Testis (tissue), 3 donors: Measurements from ENCODE around the gene PRAF2. TPM values are rescaled to one million over a fixed set of nuclear protein-coding genes. Genes with fewer than 3 reads are reported as not detected.
A peak's percentile ranks its signal among the peaks of the same experiment; 100 is the strongest.

Experiments used
- DNase-seq: peaks from one replicate; pipeline ENCODE4 v3.0.0-alpha.2; 2019
- H3K27ac ChIP-seq, 2 donors: fragments of 200-600 bp; sonication (generic); one replicate each; pipeline ENCODE4 v1.5.1; 2019
- H3K27me3 ChIP-seq: fragments of 200-600 bp; sonication (generic); one replicate; pipeline ENCODE4 v1.5.1; 2019
- H3K36me3 ChIP-seq: fragments of 200-600 bp; sonication (generic); one replicate; pipeline ENCODE4 v1.5.1; 2017; ENCODE audit warnings: low read depth; ENCODE audit errors: missing control alignments
- H3K4me1 ChIP-seq: fragments of 200-600 bp; sonication (generic); one replicate; pipeline ENCODE4 v1.5.1; 2019
- H3K4me3 ChIP-seq, 2 donors: fragments of 200-600 bp; sonication (generic); one replicate each; pipeline ENCODE4 v1.5.1; 2017 to 2019
- H3K9me3 ChIP-seq: fragments of 200-600 bp; sonication (generic); one replicate; pipeline ENCODE4 v1.5.1; 2017
- POLR2A ChIP-seq: fragments of 450-650 bp; IDR thresholded peaks from one replicate; pipeline ENCODE4 v1.6.1; 2017; ENCODE audit warnings: antibody characterized with exemption, mild to moderate bottlenecking, moderate library complexity
- WGBS, 2 donors: methylation state at CpG; one replicate each; pipeline ENCODE4 v1.1.5; 2018; 5-methylcytosine and 5-hydroxymethylcytosine counted together
- intact Hi-C: fragments of 100-400 bp; cut with DNase I; formaldehyde crosslinking; loops from one replicate; pipeline ENCODE4 v1.15.1; 2023; ENCODE audit warnings: low total_unique reads
- polyA plus RNA-seq: library from polyadenylated mRNA; stranded (reverse); fragments of 350-450 nt; fragmentation: Illumina TruSeq; extraction: RNeasy Lipid Tissue Mini Kit (QIAGEN cat#74804); gene quantifications from one replicate; pipeline ENCODE4 v1.2.3, GENCODE V29; 2014; ENCODE audit warnings: low read depth, low replicate concordance; ENCODE audit not compliant: insufficient read depth
- total RNA-seq, 2 donors: library from RNA; depleted of rRNA; stranded (reverse); fragments of >200 nt; gene quantifications; one replicate each; pipeline ENCODE4 v1.2.3, GENCODE V29; 2016
- TF ChIP-seq, protein P1 (sequence below), 3 experiments: fragments of 450-650 bp in 2 of 3; fragments of 200-600 bp in 1 of 3; sonication (generic) in 1 of 3; IDR thresholded peaks; one replicate each; pipeline ENCODE4 v1.5.1; 2016 to 2019; ENCODE audit warnings: antibody characterized with exemption in 3 of 3, mild to moderate bottlenecking in 2 of 3, moderate library complexity in 1 of 3

Gene PRAF2
- total and polyA plus RNA-seq, 3 donors from 2014 or later: 43.7 to 60.9 (median 58.7) TPM

DNA sequence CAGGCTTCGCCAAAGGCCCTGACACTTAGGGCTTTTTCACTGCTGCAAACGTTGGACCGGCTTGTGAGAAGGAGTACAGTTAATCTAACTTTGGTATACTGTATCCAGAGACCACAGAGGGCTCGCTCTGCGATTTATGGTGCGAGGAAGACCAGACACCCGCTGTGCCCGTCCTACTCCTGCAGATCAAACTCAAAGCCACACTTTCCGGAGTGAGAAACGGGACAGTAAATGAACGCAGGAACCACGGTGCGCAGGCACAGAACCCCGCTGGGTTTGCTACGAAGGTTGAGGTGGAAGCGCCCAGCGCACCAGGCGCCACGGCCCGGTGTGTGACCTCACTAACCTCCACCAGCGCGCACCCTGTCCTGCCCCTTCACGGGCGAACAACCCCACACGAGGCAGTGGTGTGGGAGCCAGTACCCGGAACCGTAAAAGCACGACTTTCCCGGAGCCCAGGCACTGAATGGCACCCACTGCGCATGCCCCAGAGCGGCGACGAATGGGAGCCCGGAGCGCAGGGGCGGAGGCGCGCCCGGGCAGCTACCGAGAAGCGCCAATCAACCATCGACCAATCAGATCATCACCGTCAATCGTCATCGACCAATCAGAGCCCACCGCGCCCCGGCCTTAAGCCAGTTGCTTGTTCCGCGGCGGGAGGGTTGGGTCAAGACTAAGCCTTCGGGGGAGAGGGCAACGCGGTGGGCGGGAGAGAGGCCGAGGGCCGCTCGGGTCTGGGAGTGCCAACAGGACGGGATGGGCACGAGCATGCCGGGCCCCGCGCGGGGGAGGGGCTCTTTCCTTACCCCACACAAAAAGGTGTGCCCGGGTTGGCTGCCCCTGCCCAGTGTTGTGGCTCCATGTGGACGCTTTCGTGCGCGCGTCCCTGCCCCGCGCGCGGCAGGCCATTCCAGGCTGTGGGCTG is 27.2 kb upstream of the PRAF2 start:
- Histone ChIP-seq H3K4me1 (no peaks in the 10 kb centered on the region), H3K4me3 (peak overlapping the region; percentile 40 to 68), H3K36me3 (no peaks in the 10 kb centered on the region), H3K9me3 (no peaks in the 10 kb centered on the region), H3K27ac (peak overlapping the region in 1 of 2 donors; percentile 53), H3K27me3 (no peaks in the 10 kb centered on the region)
- 0 to 1% methylated on average over 19 to 21 of the region's 74 CpGs for WGBS, 2 donors
- TF ChIP-seq POLR2A: no peak
- TF ChIP-seq, protein P1, sequence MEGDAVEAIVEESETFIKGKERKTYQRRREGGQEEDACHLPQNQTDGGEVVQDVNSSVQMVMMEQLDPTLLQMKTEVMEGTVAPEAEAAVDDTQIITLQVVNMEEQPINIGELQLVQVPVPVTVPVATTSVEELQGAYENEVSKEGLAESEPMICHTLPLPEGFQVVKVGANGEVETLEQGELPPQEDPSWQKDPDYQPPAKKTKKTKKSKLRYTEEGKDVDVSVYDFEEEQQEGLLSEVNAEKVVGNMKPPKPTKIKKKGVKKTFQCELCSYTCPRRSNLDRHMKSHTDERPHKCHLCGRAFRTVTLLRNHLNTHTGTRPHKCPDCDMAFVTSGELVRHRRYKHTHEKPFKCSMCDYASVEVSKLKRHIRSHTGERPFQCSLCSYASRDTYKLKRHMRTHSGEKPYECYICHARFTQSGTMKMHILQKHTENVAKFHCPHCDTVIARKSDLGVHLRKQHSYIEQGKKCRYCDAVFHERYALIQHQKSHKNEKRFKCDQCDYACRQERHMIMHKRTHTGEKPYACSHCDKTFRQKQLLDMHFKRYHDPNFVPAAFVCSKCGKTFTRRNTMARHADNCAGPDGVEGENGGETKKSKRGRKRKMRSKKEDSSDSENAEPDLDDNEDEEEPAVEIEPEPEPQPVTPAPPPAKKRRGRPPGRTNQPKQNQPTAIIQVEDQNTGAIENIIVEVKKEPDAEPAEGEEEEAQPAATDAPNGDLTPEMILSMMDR (IDR thresholded peaks at IDR 0.05): no peak
- peak; percentile 92 for DNase-seq
- intact Hi-C loops: no loop called here

DNA sequence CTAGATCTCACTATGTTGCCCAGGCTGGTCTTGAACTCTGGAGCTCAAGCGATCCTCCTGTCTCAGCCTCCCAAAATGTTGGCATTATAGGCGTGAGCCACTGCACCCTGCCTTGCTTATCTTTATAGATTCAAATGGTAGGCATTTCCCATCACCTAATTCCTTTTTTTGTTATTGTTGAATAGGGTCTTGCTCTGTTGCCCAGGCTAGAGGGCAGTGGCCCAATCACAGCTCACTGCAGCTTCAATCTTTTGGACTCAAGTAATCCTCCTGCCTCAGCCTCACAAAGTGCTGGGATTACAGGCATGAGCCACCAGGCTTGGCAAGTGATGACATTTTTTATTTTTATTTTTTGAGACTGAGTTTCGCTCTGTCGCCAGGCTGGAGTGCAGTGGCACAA is 22.6 kb upstream of the PRAF2 start:
- no peak for DNase-seq
- TF ChIP-seq, protein P1 (IDR thresholded peaks at IDR 0.05): no peak
- no peak for TF ChIP-seq POLR2A
- no peaks in the 10 kb centered on the region for H3K4me1 ChIP-seq
- 100% methylated on average over 4 of the region's 4 CpGs for WGBS, 2 donors
- H3K27me3 ChIP-seq: no peaks in the 10 kb centered on the region
- H3K27ac ChIP-seq: no peak overlapping the region
- H3K9me3 ChIP-seq: no peaks in the 10 kb centered on the region
- H3K36me3 ChIP-seq: no peaks in the 10 kb centered on the region
- intact Hi-C loops: no loop called here
- H3K4me3 ChIP-seq: no peak overlapping the region

DNA sequence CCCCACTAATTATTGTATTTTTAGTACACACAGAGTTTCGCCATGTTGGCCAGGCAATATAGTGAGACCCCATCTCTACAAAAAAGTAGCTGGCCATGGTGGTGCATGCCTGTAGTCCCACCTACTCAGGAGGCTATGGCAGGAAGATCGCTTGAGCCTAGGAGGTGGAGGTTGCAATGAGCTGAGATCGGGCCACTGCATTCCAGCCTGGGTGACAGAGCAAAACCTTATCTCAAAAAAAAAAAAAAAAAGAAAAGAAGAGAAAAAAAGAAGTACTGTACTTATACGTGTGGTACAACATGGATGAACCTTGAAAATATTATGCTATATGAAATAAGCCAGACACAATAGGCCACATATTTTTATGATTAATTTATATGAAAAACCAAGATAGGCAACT is 15.8 kb upstream of the PRAF2 start:
- no peak for TF ChIP-seq POLR2A
- TF ChIP-seq, protein P1 (IDR thresholded peaks at IDR 0.05): no peak
- WGBS, 2 donors: 67 to 70% methylated on average over 3 to 4 of the region's 4 CpGs
- no peak overlapping the region for H3K4me3 ChIP-seq
- H3K9me3 ChIP-seq: no peaks in the 10 kb centered on the region
- no peak for DNase-seq
- no peaks in the 10 kb centered on the region for H3K4me1 ChIP-seq
- no peaks in the 10 kb centered on the region for H3K27me3 ChIP-seq
- intact Hi-C loops: no loop called here
- no peaks in the 10 kb centered on the region for H3K36me3 ChIP-seq
- no peak overlapping the region for H3K27ac ChIP-seq

DNA sequence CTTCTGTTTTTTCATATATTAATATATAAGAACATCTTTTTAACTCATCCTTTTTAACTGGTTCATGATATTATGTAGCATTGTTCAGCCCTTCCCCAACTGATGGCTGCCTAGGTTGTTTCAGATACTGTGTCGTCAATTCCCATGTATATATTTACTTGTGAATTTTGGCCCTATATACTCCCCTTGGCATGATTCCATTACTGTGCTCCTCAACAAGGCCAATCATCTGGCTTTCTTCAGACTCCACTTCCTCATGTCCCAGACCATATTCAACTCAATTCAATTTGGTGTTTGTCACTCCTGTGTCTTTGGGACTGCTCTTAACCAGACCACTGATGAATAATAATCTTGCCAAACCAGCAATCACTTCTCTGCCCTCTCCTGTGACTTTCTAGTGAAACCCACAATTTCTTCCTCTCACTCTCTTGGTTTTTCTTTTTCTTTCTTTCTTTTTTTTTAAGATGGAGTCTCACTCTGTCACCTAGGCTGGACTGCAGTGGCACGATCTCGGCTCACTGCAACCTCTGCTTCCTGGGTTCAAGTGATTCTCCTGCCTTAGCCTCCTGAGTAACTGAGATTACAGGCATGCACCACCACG is 8.6 kb upstream of the PRAF2 start:
- Histone ChIP-seq H3K9me3 (no peaks in the 10 kb centered on the region), H3K36me3 (no peaks in the 10 kb centered on the region), H3K4me3 (no peak overlapping the region), H3K4me1 (no peaks in the 10 kb centered on the region), H3K27ac (no peak overlapping the region), H3K27me3 (no peaks in the 10 kb centered on the region)
- intact Hi-C loops: no loop called here
- WGBS, 2 donors: 77 to 83% methylated on average over 4 of the region's 4 CpGs
- no peak for DNase-seq
- TF ChIP-seq POLR2A: no peak
- TF ChIP-seq, protein P1 (IDR thresholded peaks at IDR 0.05): no peak
